ENCODE measurements around the gene PLBD2. TPM values are rescaled to one million over a fixed set of nuclear protein-coding genes. Genes with fewer than 3 reads are reported as not detected.

Gene PLBD2
- total and polyA plus RNA-seq, 9 of the 15 experiments (the other 6 are each of a cell fraction or from before 2014, with no cell fraction given) = 2.4 to 37.4 (median 6.0) TPM

- TF ChIP-seq TRIM28 (IDR thresholded peaks at IDR 0.05) = no peak
- no peak for TF ChIP-seq MTF1 (CRISPR knock-in tag; IDR thresholded peaks at IDR 0.05; ENCODE audit: borderline replicate concordance)
- TF ChIP-seq BRF1 (IDR thresholded peaks at IDR 0.05; ENCODE audit: borderline replicate concordance, extremely low read depth, insufficient read length) = no peak
- TF ChIP-seq ARID3B (CRISPR knock-in tag; IDR thresholded peaks at IDR 0.05; ENCODE audit: borderline replicate concordance) = no peak
- no peak for TF ChIP-seq ZFP1 (CRISPR knock-in tag; IDR thresholded peaks at IDR 0.05)
- peak in 1 of 2 experiments; percentile 81; a peak in 2 of 4 replicates for TF ChIP-seq ZMIZ1 (IDR thresholded peaks at IDR 0.05; ENCODE audit: low read depth in 2 of 2, low read length in 2 of 2)
- no peak for TF ChIP-seq ELF4 (CRISPR knock-in tag; IDR thresholded peaks at IDR 0.05)
- TF ChIP-seq ID3 (CRISPR knock-in tag; IDR thresholded peaks at IDR 0.05) = no peak
- no peak for TF ChIP-seq ID3 (tag; IDR thresholded peaks at IDR 0.05)
- TF ChIP-seq CBX3 (IDR thresholded peaks at IDR 0.05; ENCODE audit: borderline replicate concordance in 1 of 2, low read length in 2 of 2) = no peak
- no peak for TF ChIP-seq PHB2 (IDR thresholded peaks at IDR 0.05; ENCODE audit: low read depth)
- TF ChIP-seq DNMT1 (IDR thresholded peaks at IDR 0.05) = no peak
- no peak for TF ChIP-seq ZSCAN32 (CRISPR knock-in tag; IDR thresholded peaks at IDR 0.05)
- no peak for TF ChIP-seq KLF6 (CRISPR knock-in tag; IDR thresholded peaks at IDR 0.05; ENCODE audit: borderline replicate concordance)
- TF ChIP-seq RAD21 (CRISPR knock-in tag; conservative IDR thresholded peaks at IDR 0.05 in 1 of 2, IDR thresholded peaks at IDR 0.05 in 1 of 2) = peak in 1 of 2 experiments; percentile 13; a peak in 1 of 4 replicates
- TF ChIP-seq ZNF23 (CRISPR knock-in tag; IDR thresholded peaks at IDR 0.05) = peak; percentile 97
- no peak for TF ChIP-seq VEZF1 (CRISPR knock-in tag; IDR thresholded peaks at IDR 0.05)
- TF ChIP-seq BHLHE40 (IDR thresholded peaks at IDR 0.05; ENCODE audit: low read length) = no peak
Observed at GRCh38 chr12:113310489-113310888, 47.9 kb upstream of the PLBD2 start (continued).

Data from K562 (cell line).